Ovary (tissue), 9 donors: ENCODE measurements around the gene TNS1. TPM values are rescaled to one million over a fixed set of nuclear protein-coding genes. Genes with fewer than 3 reads are reported as not detected.

Experiments used
- DNase-seq, 5 donors: peaks; one replicate each; pipeline ENCODE4 v3.0.0-alpha.2; 2019 to 2020
- H3K27ac ChIP-seq, 2 donors: fragments of 200-600 bp; one replicate each; pipeline versions ENCODE4 v1.5.1 to v1.8.0; 2019 to 2022
- H3K27me3 ChIP-seq: fragments of 200-600 bp; one replicate; pipeline ENCODE4 v1.8.0; 2022
- H3K36me3 ChIP-seq: fragments of 200-600 bp; sonication (generic); one replicate; pipeline ENCODE4 v1.5.1; 2019
- H3K4me1 ChIP-seq: one replicate; pipeline ENCODE4 v1.8.1; 2013; ENCODE audit warnings: mild to moderate bottlenecking, moderate library complexity; ENCODE audit not compliant: insufficient read depth
- H3K4me3 ChIP-seq: fragments of 200-600 bp; sonication (generic); one replicate; pipeline ENCODE4 v1.5.1; 2017
- H3K9me3 ChIP-seq, 2 donors: fragments of 200-600 bp in 1 of 2; sonication (generic) in 1 of 2; one replicate each; pipeline versions ENCODE4 v1.5.1 to v1.8.1; 2013 to 2019; ENCODE audit warnings: mild to moderate bottlenecking in 1 of 2, moderate library complexity in 1 of 2
- EP300 ChIP-seq: sonication (generic); formaldehyde crosslinking; IDR thresholded peaks from one replicate; pipeline ENCODE4 v1.6.1; 2017; ENCODE audit warnings: antibody characterized with exemption
- POLR2A ChIP-seq: fragments of 450-650 bp; IDR thresholded peaks from one replicate; pipeline ENCODE4 v1.6.1; 2017; ENCODE audit warnings: antibody characterized with exemption, mild to moderate bottlenecking, moderate library complexity
- WGBS, 3 donors: extraction: QIAGEN DNeasy Blood & Tissue Kit in 1 of 3; methylation state at CpG; one replicate each; pipeline versions ENCODE4 v1.1.5 to v1.1.7; 2013 to 2017; 5-methylcytosine and 5-hydroxymethylcytosine counted together
- intact Hi-C, 4 donors: fragments of 100-400 bp; cut with DNase I; formaldehyde crosslinking; loops; one replicate each; pipeline versions ENCODE4 v1.11.0 to v1.15.1; 2022 to 2023
- polyA plus RNA-seq, 2 donors: library from polyadenylated mRNA; stranded (reverse); fragments of 200-250 nt in 1 of 2; fragments of 350-450 nt in 1 of 2; fragmentation: Illumina TruSeq in 1 of 2; extraction: RNeasy Lipid Tissue Mini Kit (QIAGEN cat#74804) in 1 of 2; gene quantifications; one replicate each; pipeline ENCODE4 v1.2.3, GENCODE V29; 2013 to 2014
- total RNA-seq, 7 donors: library from RNA; depleted of rRNA in 2 of 7; stranded (reverse); fragments of >200 nt in 2 of 7; fragmentation: NEBNext Ultra II Directional in 3 of 7; extraction: Animal tissue kit (Norgen Biotek cat#: 25700) in 3 of 7; gene quantifications; one replicate each; pipeline versions ENCODE4 v1.1.0 to v1.2.4, GENCODE V29; 2016 to 2023
- TF ChIP-seq, protein P1 (sequence below), 3 donors: fragments of 450-650 bp in 2 of 3; fragments of 200-600 bp in 1 of 3; IDR thresholded peaks; one replicate each; pipeline versions ENCODE4 v1.5.1 to v1.8.0; 2016 to 2022; ENCODE audit warnings: antibody characterized with exemption in 3 of 3, mild to moderate bottlenecking in 1 of 3
- donor health status: DM: no; HTN: no; CAD: no; lungs with moderate emphysema.
- donor health status: DM: no; HTN: no; CAD: no.
- donor health status: Bipolar disorder and iron deficiency.
- donor health status: DM: yes; HTN: yes; CAD: no.
- donor health status: DM: no; HTN: no; CAD: no.
- donor health status: DM: yes; HTN: yes; CAD: no.

TNS1 gene
- total and polyA plus RNA-seq, 9 donors, result 140 to 568 (median 356) TPM

DNA sequence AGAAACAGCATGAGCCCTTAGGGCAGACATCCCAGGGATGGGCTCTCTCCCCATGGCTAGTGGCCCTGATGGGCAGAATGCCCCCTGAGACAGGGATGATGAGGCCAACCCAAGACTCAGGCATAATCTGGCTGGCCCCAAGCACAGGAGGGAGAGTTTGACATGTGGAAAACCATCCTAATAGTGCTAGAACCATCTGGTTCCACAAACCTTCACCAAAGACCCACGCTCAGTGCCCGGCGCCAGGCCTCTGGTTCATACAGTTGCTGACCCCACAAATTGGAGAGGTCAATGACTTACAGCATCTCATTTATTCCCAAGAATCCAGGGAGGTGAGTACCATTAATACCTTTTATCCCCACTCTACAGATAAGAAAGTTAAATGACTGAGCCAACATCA lies 95.5 kb downstream of the TNS1 start:
- intact Hi-C loops, result loop anchor here in 1 of 4 donors (10.0 kb wide), 1 partner anchor 68 kb away; no protein-coding TSS in a partner anchor
- Histone ChIP-seq H3K4me1 (peaks cover 61% of the 10 kb centered on the region), H3K27ac (peak overlapping the region; percentile 3 to 55), H3K9me3 (no peaks in the 10 kb centered on the region), H3K4me3 (no peak overlapping the region), H3K36me3 (no peaks in the 10 kb centered on the region), H3K27me3 (no peaks in the 10 kb centered on the region)
- DNase-seq, result no peak
- TF ChIP-seq EP300 (no peak), POLR2A (no peak)
- TF ChIP-seq, protein P1, sequence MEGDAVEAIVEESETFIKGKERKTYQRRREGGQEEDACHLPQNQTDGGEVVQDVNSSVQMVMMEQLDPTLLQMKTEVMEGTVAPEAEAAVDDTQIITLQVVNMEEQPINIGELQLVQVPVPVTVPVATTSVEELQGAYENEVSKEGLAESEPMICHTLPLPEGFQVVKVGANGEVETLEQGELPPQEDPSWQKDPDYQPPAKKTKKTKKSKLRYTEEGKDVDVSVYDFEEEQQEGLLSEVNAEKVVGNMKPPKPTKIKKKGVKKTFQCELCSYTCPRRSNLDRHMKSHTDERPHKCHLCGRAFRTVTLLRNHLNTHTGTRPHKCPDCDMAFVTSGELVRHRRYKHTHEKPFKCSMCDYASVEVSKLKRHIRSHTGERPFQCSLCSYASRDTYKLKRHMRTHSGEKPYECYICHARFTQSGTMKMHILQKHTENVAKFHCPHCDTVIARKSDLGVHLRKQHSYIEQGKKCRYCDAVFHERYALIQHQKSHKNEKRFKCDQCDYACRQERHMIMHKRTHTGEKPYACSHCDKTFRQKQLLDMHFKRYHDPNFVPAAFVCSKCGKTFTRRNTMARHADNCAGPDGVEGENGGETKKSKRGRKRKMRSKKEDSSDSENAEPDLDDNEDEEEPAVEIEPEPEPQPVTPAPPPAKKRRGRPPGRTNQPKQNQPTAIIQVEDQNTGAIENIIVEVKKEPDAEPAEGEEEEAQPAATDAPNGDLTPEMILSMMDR (IDR thresholded peaks at IDR 0.05), result no peak
- WGBS, 3 donors, result 88 to 94% (median 92%) methylated on average over 3 of the region's 3 CpGs

DNA sequence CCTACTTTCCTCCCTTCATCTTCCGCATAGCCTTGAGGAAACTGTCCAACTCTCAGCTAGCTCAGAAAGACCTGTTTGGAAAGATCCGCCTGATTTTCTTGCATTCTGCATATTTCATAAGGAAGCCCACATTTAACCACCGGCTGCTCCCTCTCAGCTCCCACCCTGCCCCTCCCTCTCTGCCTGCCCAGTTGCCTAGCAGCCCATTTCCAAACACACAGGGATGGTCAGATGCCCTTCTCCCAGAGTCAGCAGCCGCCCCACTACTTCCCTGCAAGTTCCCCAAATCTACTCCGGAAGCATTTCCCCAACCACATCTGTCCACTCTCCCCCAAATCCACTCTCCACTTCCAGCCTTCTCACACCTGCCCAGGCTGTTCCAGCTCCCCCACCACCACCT lies 96.0 kb downstream of the TNS1 start:
- DNase-seq, result peak in 4 of 5 donors; percentile 51 to 67 (median 57)
- Histone ChIP-seq H3K4me3 (no peak overlapping the region), H3K27me3 (no peaks in the 10 kb centered on the region), H3K4me1 (peaks cover 61% of the 10 kb centered on the region), H3K36me3 (no peaks in the 10 kb centered on the region), H3K9me3 (no peaks in the 10 kb centered on the region), H3K27ac (peak overlapping the region; percentile 3 to 55)
- intact Hi-C loops, result loop anchor here in 1 of 4 donors (10.0 kb wide), 1 partner anchor 68 kb away; no protein-coding TSS in a partner anchor
- TF ChIP-seq POLR2A (no peak), EP300 (no peak)
- TF ChIP-seq, protein P1 (IDR thresholded peaks at IDR 0.05), result no peak
- WGBS, 3 donors, result 18 to 46% (median 41%) methylated on average over 5 of the region's 5 CpGs

DNA sequence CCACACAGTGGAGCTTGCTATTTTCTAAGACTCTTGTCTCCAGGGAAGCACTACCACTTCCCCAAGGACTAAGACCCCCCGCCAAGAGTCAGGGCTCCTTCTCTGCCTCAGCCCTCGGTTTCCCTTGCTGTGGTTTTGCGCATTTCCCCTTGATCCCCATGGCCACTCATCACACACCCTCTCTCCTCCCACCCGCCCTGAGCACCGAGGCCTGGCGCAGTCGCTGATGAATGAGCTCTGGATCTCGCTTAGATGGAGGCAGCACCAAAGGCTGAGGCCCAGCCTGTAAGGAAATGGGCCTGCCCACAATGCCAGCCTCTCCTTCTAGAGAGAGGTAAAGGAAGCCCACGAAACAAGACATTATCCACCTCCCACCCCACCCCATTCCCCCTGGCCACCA lies 96.9 kb downstream of the TNS1 start:
- Histone ChIP-seq H3K36me3 (no peaks in the 10 kb centered on the region), H3K4me3 (no peak overlapping the region), H3K27me3 (no peaks in the 10 kb centered on the region), H3K9me3 (no peaks in the 10 kb centered on the region), H3K27ac (peak overlapping the region; percentile 3 to 97), H3K4me1 (peaks cover 60% of the 10 kb centered on the region)
- TF ChIP-seq, protein P1 (IDR thresholded peaks at IDR 0.05), result no peak
- no peak for TF ChIP-seq POLR2A
- no peak for TF ChIP-seq EP300
- intact Hi-C loops, result loop anchor here in 1 of 4 donors (10.0 kb wide), 1 partner anchor 69 kb away; no protein-coding TSS in a partner anchor
- peak in 1 of 5 donors; percentile 35 for DNase-seq
- WGBS, 3 donors, result 77 to 82% (median 81%) methylated on average over 9 of the region's 9 CpGs

DNA sequence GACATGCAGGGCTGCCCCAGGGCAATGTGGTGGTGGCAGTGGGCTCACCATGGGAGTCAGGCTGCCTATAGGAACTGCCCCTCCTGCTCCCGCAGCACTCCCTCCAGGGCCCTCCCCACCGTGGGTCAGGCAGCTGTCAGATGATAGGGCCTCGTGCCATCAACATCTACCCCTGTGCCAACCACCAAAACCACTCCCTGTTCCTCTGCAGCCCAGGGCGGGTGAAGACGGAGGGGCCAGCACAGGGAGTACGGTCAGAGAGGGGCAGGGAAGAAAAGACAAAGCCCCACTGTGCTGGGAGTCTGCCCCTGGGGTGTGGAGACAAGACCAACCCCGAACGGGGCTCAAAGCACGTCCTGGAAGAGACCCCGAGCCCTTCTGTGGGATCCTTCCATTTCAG lies 97.4 kb downstream of the TNS1 start:
- Histone ChIP-seq H3K4me1 (peaks cover 56% of the 10 kb centered on the region), H3K27me3 (no peaks in the 10 kb centered on the region), H3K27ac (peak overlapping the region; percentile 3 to 97), H3K9me3 (no peaks in the 10 kb centered on the region), H3K4me3 (no peak overlapping the region), H3K36me3 (no peaks in the 10 kb centered on the region)
- intact Hi-C loops, result loop anchor here in 1 of 4 donors (10.0 kb wide), 1 partner anchor 69 kb away; no protein-coding TSS in a partner anchor
- TF ChIP-seq EP300 (no peak), POLR2A (no peak)
- TF ChIP-seq, protein P1 (IDR thresholded peaks at IDR 0.05), result no peak
- DNase-seq, result peak in 3 of 5 donors; percentile 31 to 46 (median 41)
- WGBS, 3 donors, result 57 to 69% (median 65%) methylated on average over 10 of the region's 10 CpGs
